ENCODE data around the gene B3GNT2. TPM values are rescaled to one million over a fixed set of nuclear protein-coding genes. Genes with fewer than 3 reads are reported as not detected.
"Not testable (repeated sequence)": the region's sequence is repeated elsewhere in the genome, so short reads cannot be mapped to it uniquely, and the experiment has no call there.

Gene B3GNT2
- polyA plus RNA-seq, 1 donor = 23.9 TPM

DNA sequence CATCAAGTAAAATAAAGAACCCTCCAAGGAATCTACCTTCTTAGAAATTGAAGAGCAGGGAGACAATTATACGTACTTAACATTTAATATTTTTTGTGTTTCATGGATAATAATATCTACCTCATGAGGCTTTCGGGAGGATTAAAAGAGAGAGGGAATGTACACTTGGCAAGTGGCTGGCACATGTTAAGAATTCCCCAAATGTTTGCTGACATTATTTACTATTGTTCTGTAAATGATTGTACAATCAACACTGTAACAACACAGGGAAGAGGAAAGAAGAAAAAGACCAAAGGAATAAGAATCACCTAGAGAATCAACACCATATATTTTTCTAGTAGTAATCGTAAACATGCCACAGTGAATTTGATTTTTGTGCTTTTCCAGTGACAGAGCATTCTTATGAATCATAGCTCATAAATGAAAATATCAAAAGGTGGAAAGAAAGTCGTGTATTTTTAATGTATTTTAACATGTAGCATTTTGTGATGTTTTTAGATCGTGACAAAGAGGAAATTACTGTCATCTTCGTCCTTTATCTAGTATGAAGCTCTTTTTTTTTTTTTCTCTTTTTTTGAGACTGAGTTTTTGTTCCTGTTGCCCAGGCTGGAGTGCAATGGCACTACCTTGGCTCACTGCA, 67.3 kb downstream of the B3GNT2 start:
- Histone ChIP-seq H3K36me3 (ENCODE audit: control insufficient read depth, insufficient read depth, low read length) (no peaks in the 10 kb centered on the region), H3K4me3 (ENCODE audit: low read length) (no peak overlapping the region), H3K27ac (ENCODE audit: low read length) (no peak overlapping the region), H3K27me3 (ENCODE audit: control insufficient read depth, insufficient read depth, low read length) (no peaks in the 10 kb centered on the region), H3K9me3 (ENCODE audit: control insufficient read depth, low read depth, low read length) (no peaks in the 10 kb centered on the region), H3K4me1 (ENCODE audit: control insufficient read depth, insufficient read depth, low read length) (peaks cover 4% of the 10 kb centered on the region)
- DNase-seq = no peak
- WGBS (ENCODE audit: insufficient coverage, low lambda C conversion rate) = 91% methylated on average over 4 of the region's 6 CpGs

DNA sequence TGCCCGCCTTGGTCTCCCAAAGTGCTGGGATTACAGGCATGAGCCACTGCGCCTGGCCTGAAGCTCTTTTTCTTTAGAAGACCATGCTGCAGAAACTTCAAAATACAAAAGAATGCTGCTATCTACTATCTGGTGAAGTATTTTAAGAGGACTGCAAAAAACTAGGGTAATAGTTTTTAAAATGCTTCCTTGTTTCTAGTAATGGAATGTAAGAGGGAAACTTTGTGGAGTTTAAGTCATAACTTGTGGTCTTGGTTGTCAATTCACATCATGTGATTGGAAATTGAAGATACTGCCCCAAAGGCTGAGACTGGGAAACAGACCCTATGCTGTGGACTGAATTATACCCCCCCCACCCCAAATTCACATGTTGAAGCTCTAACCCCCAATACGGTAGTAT, 68.3 kb downstream of the B3GNT2 start:
- no peak overlapping the region for H3K4me3 ChIP-seq (ENCODE audit: low read length)
- WGBS (ENCODE audit: insufficient coverage, low lambda C conversion rate) = no CpG with 5 or more reads among the region's 3 CpGs
- peaks cover 4% of the 10 kb centered on the region for H3K4me1 ChIP-seq (ENCODE audit: control insufficient read depth, insufficient read depth, low read length)
- H3K27ac ChIP-seq (ENCODE audit: low read length) = no peak overlapping the region
- H3K36me3 ChIP-seq (ENCODE audit: control insufficient read depth, insufficient read depth, low read length) = no peaks in the 10 kb centered on the region
- no peaks in the 10 kb centered on the region for H3K9me3 ChIP-seq (ENCODE audit: control insufficient read depth, low read depth, low read length)
- DNase-seq = no peak
- no peaks in the 10 kb centered on the region for H3K27me3 ChIP-seq (ENCODE audit: control insufficient read depth, insufficient read depth, low read length)

DNA sequence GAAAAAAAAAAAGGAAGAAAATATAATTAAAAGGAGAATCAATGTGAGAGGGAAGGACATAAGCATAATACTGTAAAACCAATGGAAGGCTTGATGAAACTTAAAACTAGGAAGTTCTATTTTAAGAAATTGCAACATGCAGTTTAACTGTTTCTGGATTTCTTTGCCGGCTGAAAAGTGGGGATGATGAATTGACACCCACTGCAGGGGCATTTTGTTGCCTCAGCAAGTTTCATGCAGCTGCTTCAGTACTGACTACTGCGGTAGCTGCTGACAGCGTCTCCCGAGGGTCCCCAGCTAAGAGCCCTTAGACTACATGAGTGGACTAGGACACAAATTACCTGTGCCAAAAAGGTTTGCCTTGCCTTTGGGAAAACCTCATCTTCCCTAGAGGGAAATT, 69.2 kb downstream of the B3GNT2 start:
- H3K4me3 ChIP-seq (ENCODE audit: low read length) = no peak overlapping the region
- no peak for DNase-seq
- H3K27ac ChIP-seq (ENCODE audit: low read length) = no peak overlapping the region
- H3K27me3 ChIP-seq (ENCODE audit: control insufficient read depth, insufficient read depth, low read length) = no peaks in the 10 kb centered on the region
- WGBS (ENCODE audit: insufficient coverage, low lambda C conversion rate) = no CpG with 5 or more reads among the region's 4 CpGs
- peaks cover 4% of the 10 kb centered on the region for H3K4me1 ChIP-seq (ENCODE audit: control insufficient read depth, insufficient read depth, low read length)
- peaks cover under 1% of the 10 kb centered on the region for H3K9me3 ChIP-seq (ENCODE audit: control insufficient read depth, low read depth, low read length)
- no peaks in the 10 kb centered on the region for H3K36me3 ChIP-seq (ENCODE audit: control insufficient read depth, insufficient read depth, low read length)

GRCh38 chr2:62266433-62267038, 70.6 kb downstream of the B3GNT2 start:
- H3K27ac ChIP-seq (ENCODE audit: low read length) = no peak overlapping the region
- WGBS (ENCODE audit: insufficient coverage, low lambda C conversion rate) = 60% methylated on average over 1 of the region's 7 CpGs
- peak in 1 of 2 donors; percentile 18 for DNase-seq
- no peak overlapping the region for H3K4me3 ChIP-seq (ENCODE audit: low read length)
- peaks cover 4% of the 10 kb centered on the region for H3K4me1 ChIP-seq (ENCODE audit: control insufficient read depth, insufficient read depth, low read length)
- no peaks in the 10 kb centered on the region for H3K27me3 ChIP-seq (ENCODE audit: control insufficient read depth, insufficient read depth, low read length)
- H3K9me3 ChIP-seq (ENCODE audit: control insufficient read depth, low read depth, low read length) = peaks cover 4% of the 10 kb centered on the region
- no peaks in the 10 kb centered on the region for H3K36me3 ChIP-seq (ENCODE audit: control insufficient read depth, insufficient read depth, low read length)

DNA sequence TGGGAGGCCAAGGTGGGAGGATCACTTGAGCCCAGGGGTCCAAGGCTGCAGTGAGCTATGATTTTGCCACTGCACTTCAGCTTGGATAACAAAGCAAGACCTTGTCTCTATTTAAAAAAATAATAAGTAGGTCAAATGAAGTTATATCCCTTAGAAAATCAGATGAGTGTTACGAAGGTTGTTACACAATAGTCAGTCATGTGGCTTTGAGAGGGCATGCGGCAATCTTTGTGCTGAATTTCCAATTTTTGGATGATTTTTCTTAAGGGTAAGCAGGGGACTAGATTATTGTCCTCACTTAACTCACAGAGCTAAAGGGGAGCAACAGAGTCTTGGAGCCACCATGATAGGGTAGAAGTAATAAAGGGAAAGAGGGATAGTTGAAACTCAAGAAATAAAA, 71.8 kb downstream of the B3GNT2 start:
- Histone ChIP-seq H3K27me3 (ENCODE audit: control insufficient read depth, insufficient read depth, low read length) (no peaks in the 10 kb centered on the region), H3K27ac (ENCODE audit: low read length) (peak overlapping the region; percentile 43), H3K4me3 (ENCODE audit: low read length) (no peak overlapping the region), H3K4me1 (ENCODE audit: control insufficient read depth, insufficient read depth, low read length) (peaks cover 4% of the 10 kb centered on the region), H3K36me3 (ENCODE audit: control insufficient read depth, insufficient read depth, low read length) (no peaks in the 10 kb centered on the region), H3K9me3 (ENCODE audit: control insufficient read depth, low read depth, low read length) (peaks cover 4% of the 10 kb centered on the region)
- DNase-seq = peak in 1 of 2 donors; percentile 33
- 52% methylated on average over 2 of the region's 2 CpGs for WGBS (ENCODE audit: insufficient coverage, low lambda C conversion rate)

GRCh38 chr2:62268681-62269188, 72.8 kb downstream of the B3GNT2 start:
- H3K36me3 ChIP-seq (ENCODE audit: control insufficient read depth, insufficient read depth, low read length); DNase-seq; H3K27me3 ChIP-seq (ENCODE audit: control insufficient read depth, insufficient read depth, low read length); H3K4me1 ChIP-seq (ENCODE audit: control insufficient read depth, insufficient read depth, low read length); H3K4me3 ChIP-seq (ENCODE audit: low read length); H3K27ac ChIP-seq (ENCODE audit: low read length); H3K9me3 ChIP-seq (ENCODE audit: control insufficient read depth, low read depth, low read length): not testable (repeated sequence)
- WGBS (ENCODE audit: insufficient coverage, low lambda C conversion rate) = no CpG with 5 or more reads among the region's 4 CpGs

DNA sequence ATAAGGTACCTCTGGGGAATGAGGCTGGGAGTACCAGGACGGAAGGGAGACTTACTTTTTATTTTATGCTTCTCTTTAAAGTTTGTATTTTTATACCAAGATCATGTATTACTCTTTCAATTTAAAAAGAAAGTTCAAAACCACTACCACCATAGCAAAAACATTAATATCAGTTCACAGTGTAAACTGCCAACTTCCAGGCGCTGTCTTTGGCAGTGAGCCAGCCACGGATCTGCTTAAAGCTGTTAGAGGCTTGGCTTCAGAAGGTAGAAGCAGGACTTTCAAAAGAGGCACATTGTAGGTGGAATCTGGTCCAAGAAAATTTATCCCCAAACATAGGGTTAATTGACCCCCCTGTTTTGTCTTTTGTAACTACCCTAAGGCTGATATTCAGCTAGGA, 74.8 kb downstream of the B3GNT2 start:
- Histone ChIP-seq H3K27ac (ENCODE audit: low read length) (no peak overlapping the region), H3K4me1 (ENCODE audit: control insufficient read depth, insufficient read depth, low read length) (peaks cover 4% of the 10 kb centered on the region), H3K9me3 (ENCODE audit: control insufficient read depth, low read depth, low read length) (peaks cover 4% of the 10 kb centered on the region), H3K36me3 (ENCODE audit: control insufficient read depth, insufficient read depth, low read length) (no peaks in the 10 kb centered on the region), H3K27me3 (ENCODE audit: control insufficient read depth, insufficient read depth, low read length) (no peaks in the 10 kb centered on the region), H3K4me3 (ENCODE audit: low read length) (no peak overlapping the region)
- DNase-seq = peak in 1 of 2 donors; percentile 22
- 50% methylated on average over 1 of the region's 3 CpGs for WGBS (ENCODE audit: insufficient coverage, low lambda C conversion rate)
